GM06990 (cell line): ENCODE measurements around the gene STXBP5.

Experiments
- DNase-seq: peaks from one replicate; pipeline ENCODE4 v3.0.0-alpha.2; 2011; ENCODE audit not compliant: insufficient read length; ENCODE audit errors: extremely low read depth
- H3K27me3 ChIP-seq: replicated peaks from 2 replicates; pipeline ENCODE4 v1.6.0; 2011; ENCODE audit warnings: low read length; ENCODE audit not compliant: control insufficient read depth, insufficient read depth
- H3K36me3 ChIP-seq: 2 replicates; pipeline ENCODE4 v1.5.1; 2011; ENCODE audit warnings: low read length; ENCODE audit not compliant: control insufficient read depth, insufficient read depth
- H3K4me3 ChIP-seq: replicated peaks from 2 replicates; pipeline ENCODE4 v1.5.1; 2011; ENCODE audit warnings: low read depth, mild to moderate bottlenecking, control low read depth, low read length
- CTCF ChIP-seq: IDR thresholded peaks from 2 replicates; pipeline ENCODE4 v1.5.1; 2011; ENCODE audit warnings: low read length, control low read depth, mild to moderate bottlenecking, inconsistent platforms; ENCODE audit not compliant: insufficient read depth, poor library complexity, severe bottlenecking

STXBP5 gene

GRCh38 chr6:147218797-147219196 is 14.6 kb downstream of the STXBP5 start:
- Histone ChIP-seq H3K36me3 (no peaks in the 10 kb centered on the region), H3K4me3 (no peak overlapping the region), H3K27me3 (no peaks in the 10 kb centered on the region)
- TF ChIP-seq CTCF = no peak
- DNase-seq = no peak

GRCh38 chr6:147219463-147219862 is 15.2 kb downstream of the STXBP5 start:
- Histone ChIP-seq H3K4me3 (no peak overlapping the region), H3K36me3 (no peaks in the 10 kb centered on the region), H3K27me3 (no peaks in the 10 kb centered on the region)
- DNase-seq = no peak
- TF ChIP-seq CTCF = no peak

GRCh38 chr6:147220345-147220744 is 16.1 kb downstream of the STXBP5 start:
- TF ChIP-seq CTCF = no peak
- no peak for DNase-seq
- no peak overlapping the region for H3K4me3 ChIP-seq
- no peaks in the 10 kb centered on the region for H3K36me3 ChIP-seq
- H3K27me3 ChIP-seq = no peaks in the 10 kb centered on the region

GRCh38 chr6:147221739-147222138 is 17.5 kb downstream of the STXBP5 start:
- Histone ChIP-seq H3K27me3 (no peaks in the 10 kb centered on the region), H3K36me3 (no peaks in the 10 kb centered on the region), H3K4me3 (no peak overlapping the region)
- DNase-seq = no peak
- TF ChIP-seq CTCF = no peak

- no peaks in the 10 kb centered on the region for H3K27me3 ChIP-seq
- DNase-seq = no peak
- H3K36me3 ChIP-seq = no peaks in the 10 kb centered on the region
Observed at GRCh38 chr6:147222160-147222838, 18.1 kb downstream of the STXBP5 start.

More at GRCh38 chr6:147222160-147222838, 18.1 kb downstream of the STXBP5 start:
- no peak overlapping the region for H3K4me3 ChIP-seq
- peak; percentile 40 for TF ChIP-seq CTCF
